GM23338 (cell line): ENCODE results near the gene EEF2K. TPM values are rescaled to one million over a fixed set of nuclear protein-coding genes. Genes with fewer than 3 reads are reported as not detected.

Experiments used
- ATAC-seq: fragments of 200-7000 bp; cut with Tn5 transposase; 3 replicates; pipeline ENCODE4 v1.9.1; 2020
- DNase-seq: peaks from one replicate; pipeline ENCODE4 v3.0.0-alpha.2; 2015; ENCODE audit warnings: low spot score
- H2AFZ ChIP-seq: fragments of 200-600 bp; sonication (generic); 2 replicates; pipeline ENCODE4 v1.8.0; 2016; ENCODE audit warnings: antibody characterized with exemption, mild to moderate bottlenecking, moderate library complexity
- H3F3A ChIP-seq: fragments of 200-600 bp; sonication (generic); replicated peaks from 2 replicates; pipeline ENCODE4 v1.8.0; 2017; ENCODE audit warnings: antibody characterized with exemption, mixed run types, low read depth
- H3K27ac ChIP-seq: fragments of 200-600 bp; sonication (generic); 2 replicates; pipeline ENCODE4 v1.6.1; 2016; ENCODE audit warnings: low read depth
- H3K27me3 ChIP-seq: fragments of 200-600 bp; sonication (generic); 2 replicates; pipeline ENCODE4 v1.8.0; 2016; ENCODE audit warnings: mild to moderate bottlenecking, mixed run types, moderate library complexity; ENCODE audit not compliant: insufficient read depth
- H3K36me3 ChIP-seq: fragments of 200-600 bp; sonication (generic); 2 replicates; pipeline ENCODE4 v1.8.0; 2016; ENCODE audit warnings: mild to moderate bottlenecking; ENCODE audit not compliant: insufficient read depth
- H3K4me1 ChIP-seq: fragments of 200-600 bp; sonication (generic); 2 replicates; pipeline ENCODE4 v1.8.0; 2016; ENCODE audit warnings: mild to moderate bottlenecking, moderate library complexity; ENCODE audit not compliant: insufficient read depth
- H3K4me2 ChIP-seq: fragments of 200-600 bp; sonication (generic); 2 replicates; pipeline ENCODE4 v1.7.1; 2017; ENCODE audit warnings: mixed run types
- H3K4me3 ChIP-seq: fragments of 200-600 bp; sonication (generic); 2 replicates; pipeline ENCODE4 v1.6.1; 2016; ENCODE audit warnings: mixed run types
- H3K79me2 ChIP-seq: fragments of 200-600 bp; sonication (generic); replicated peaks from 2 replicates; pipeline ENCODE4 v1.8.0; 2017; ENCODE audit warnings: mild to moderate bottlenecking; ENCODE audit not compliant: insufficient read depth
- H3K9me2 ChIP-seq: fragments of 200-600 bp; sonication (generic); 2 replicates; pipeline ENCODE4 v1.8.0; 2017; ENCODE audit not compliant: insufficient read depth
- H4K20me1 ChIP-seq: fragments of 200-600 bp; sonication (generic); replicated peaks from 2 replicates; pipeline ENCODE4 v1.8.0; 2017; ENCODE audit warnings: mild to moderate bottlenecking; ENCODE audit not compliant: insufficient read depth
- H3K27ac Mint-ChIP-seq: 2 replicates; pipeline ENCODE4 v1.8.0; 2020; ENCODE audit warnings: inconsistent platforms, mild to moderate bottlenecking, moderate library complexity, mixed read lengths
- H3K27me3 Mint-ChIP-seq: 3 replicates; pipeline ENCODE4 v1.8.0; 2022; ENCODE audit warnings: low read depth, mild to moderate bottlenecking, moderate library complexity, mixed read lengths, inconsistent platforms; ENCODE audit not compliant: insufficient read depth, poor library complexity
- H3K36me3 Mint-ChIP-seq: 3 replicates; pipeline ENCODE4 v1.8.0; 2021; ENCODE audit warnings: low read depth, mild to moderate bottlenecking, inconsistent platforms, moderate library complexity, mixed read lengths
- H3K4me1 Mint-ChIP-seq: 3 replicates; pipeline ENCODE4 v1.8.0; 2020; ENCODE audit warnings: mild to moderate bottlenecking, inconsistent platforms, mixed read lengths
- H3K4me3 Mint-ChIP-seq: 3 replicates; pipeline ENCODE4 v1.8.0; 2021; ENCODE audit warnings: moderate library complexity, mild to moderate bottlenecking, inconsistent platforms, mixed read lengths
- H3K9me3 Mint-ChIP-seq: 3 replicates; pipeline ENCODE4 v1.8.0; 2020; ENCODE audit warnings: moderate library complexity, mild to moderate bottlenecking, inconsistent platforms, mixed read lengths
- CREB1 ChIP-seq: fragments of 250-450 bp; sonication (Bioruptor Pico); IDR thresholded peaks from 2 replicates; pipeline ENCODE4 v1.5.0; 2020; ENCODE audit warnings: low read depth, mild to moderate bottlenecking, moderate library complexity
- EZH2 ChIP-seq: fragments of 200-600 bp; sonication (generic); IDR thresholded peaks from one replicate; pipeline ENCODE4 v1.8.0; 2017; ENCODE audit warnings: antibody characterized with exemption, mild to moderate bottlenecking, low read depth; ENCODE audit not compliant: unreplicated experiment
- EZH2phosphoT487 ChIP-seq: fragments of 200-600 bp; sonication (generic); IDR thresholded peaks from one replicate; pipeline ENCODE4 v1.8.1; 2018; ENCODE audit warnings: antibody characterized with exemption; ENCODE audit not compliant: unreplicated experiment
- JUNB ChIP-seq: IDR thresholded peaks from one replicate; pipeline ENCODE4 v1.6.1; 2016; ENCODE audit warnings: antibody characterized with exemption; ENCODE audit not compliant: unreplicated experiment
- NANOG ChIP-seq: IDR thresholded peaks from 2 replicates; pipeline ENCODE4 v1.6.1; 2016; ENCODE audit warnings: antibody characterized with exemption, borderline replicate concordance
- POLR2AphosphoS5 ChIP-seq: IDR thresholded peaks from 2 replicates; pipeline ENCODE4 v1.6.1; 2016; ENCODE audit warnings: antibody characterized with exemption, low read depth
- REST ChIP-seq: IDR thresholded peaks from one replicate; pipeline ENCODE4 v1.6.1; 2018; ENCODE audit warnings: antibody characterized with exemption; ENCODE audit not compliant: unreplicated experiment
- STAT1 ChIP-seq: IDR thresholded peaks from one replicate; pipeline ENCODE4 v1.6.1; 2016; ENCODE audit warnings: antibody characterized with exemption; ENCODE audit not compliant: unreplicated experiment
- ZNF114 ChIP-seq: fragments of 250-450 bp; sonication (Bioruptor Pico); IDR thresholded peaks from 2 replicates; pipeline ENCODE4 v1.5.0; 2020; ENCODE audit warnings: mild to moderate bottlenecking, moderate library complexity
- ZNF331 ChIP-seq: fragments of 250-450 bp; sonication (Bioruptor Pico); IDR thresholded peaks from 2 replicates; pipeline ENCODE4 v1.5.0; 2020; ENCODE audit warnings: low read depth, mild to moderate bottlenecking, moderate library complexity
- polyA plus RNA-seq: library from polyadenylated mRNA; unstranded; fragments of >200 nt; fragmentation: Nextera tagmentation; extraction: Ambion mirVana; gene quantifications from 2 replicates; pipeline ENCODE4 v1.2.1, GENCODE V29; 2016
- total RNA-seq: library from RNA; depleted of rRNA; stranded (reverse); fragments of >200 nt; shearing (Covaris generic); gene quantifications from 2 replicates; pipeline ENCODE4 v1.2.3, GENCODE V29; 2014
- TF ChIP-seq, protein P1 (sequence below): fragments of 250-450 bp; sonication (Bioruptor Pico); IDR thresholded peaks from 2 replicates; pipeline ENCODE4 v1.5.0; 2020; ENCODE audit warnings: mild to moderate bottlenecking, moderate library complexity
- TF ChIP-seq, protein P2 (sequence below), 2 experiments: fragments of 200-600 bp in 1 of 2; sonication (generic) in 1 of 2; conservative IDR thresholded peaks; 2 replicates each; pipeline versions ENCODE4 v1.5.1 to v1.6.1; 2016 to 2017; ENCODE audit warnings: antibody characterized with exemption in 2 of 2, low read depth in 2 of 2, mild to moderate bottlenecking in 2 of 2, moderate library complexity in 1 of 2
- TF ChIP-seq, protein P3 (sequence below): IDR thresholded peaks from 2 replicates; pipeline ENCODE4 v1.6.1; 2016; ENCODE audit warnings: antibody characterized with exemption

EEF2K gene
- total and polyA plus RNA-seq, 2 experiments from 2014 or later = 5.4 to 23.9 TPM

- TF ChIP-seq NANOG (no peak), EZH2 (no peak), STAT1 (no peak), JUNB (no peak), REST (no peak), POLR2AphosphoS5 (no peak), ZNF331 (CRISPR knock-in tag) (no peak), ZNF114 (no peak), EZH2phosphoT487 (no peak), CREB1 (no peak)
- TF ChIP-seq, protein P1, sequence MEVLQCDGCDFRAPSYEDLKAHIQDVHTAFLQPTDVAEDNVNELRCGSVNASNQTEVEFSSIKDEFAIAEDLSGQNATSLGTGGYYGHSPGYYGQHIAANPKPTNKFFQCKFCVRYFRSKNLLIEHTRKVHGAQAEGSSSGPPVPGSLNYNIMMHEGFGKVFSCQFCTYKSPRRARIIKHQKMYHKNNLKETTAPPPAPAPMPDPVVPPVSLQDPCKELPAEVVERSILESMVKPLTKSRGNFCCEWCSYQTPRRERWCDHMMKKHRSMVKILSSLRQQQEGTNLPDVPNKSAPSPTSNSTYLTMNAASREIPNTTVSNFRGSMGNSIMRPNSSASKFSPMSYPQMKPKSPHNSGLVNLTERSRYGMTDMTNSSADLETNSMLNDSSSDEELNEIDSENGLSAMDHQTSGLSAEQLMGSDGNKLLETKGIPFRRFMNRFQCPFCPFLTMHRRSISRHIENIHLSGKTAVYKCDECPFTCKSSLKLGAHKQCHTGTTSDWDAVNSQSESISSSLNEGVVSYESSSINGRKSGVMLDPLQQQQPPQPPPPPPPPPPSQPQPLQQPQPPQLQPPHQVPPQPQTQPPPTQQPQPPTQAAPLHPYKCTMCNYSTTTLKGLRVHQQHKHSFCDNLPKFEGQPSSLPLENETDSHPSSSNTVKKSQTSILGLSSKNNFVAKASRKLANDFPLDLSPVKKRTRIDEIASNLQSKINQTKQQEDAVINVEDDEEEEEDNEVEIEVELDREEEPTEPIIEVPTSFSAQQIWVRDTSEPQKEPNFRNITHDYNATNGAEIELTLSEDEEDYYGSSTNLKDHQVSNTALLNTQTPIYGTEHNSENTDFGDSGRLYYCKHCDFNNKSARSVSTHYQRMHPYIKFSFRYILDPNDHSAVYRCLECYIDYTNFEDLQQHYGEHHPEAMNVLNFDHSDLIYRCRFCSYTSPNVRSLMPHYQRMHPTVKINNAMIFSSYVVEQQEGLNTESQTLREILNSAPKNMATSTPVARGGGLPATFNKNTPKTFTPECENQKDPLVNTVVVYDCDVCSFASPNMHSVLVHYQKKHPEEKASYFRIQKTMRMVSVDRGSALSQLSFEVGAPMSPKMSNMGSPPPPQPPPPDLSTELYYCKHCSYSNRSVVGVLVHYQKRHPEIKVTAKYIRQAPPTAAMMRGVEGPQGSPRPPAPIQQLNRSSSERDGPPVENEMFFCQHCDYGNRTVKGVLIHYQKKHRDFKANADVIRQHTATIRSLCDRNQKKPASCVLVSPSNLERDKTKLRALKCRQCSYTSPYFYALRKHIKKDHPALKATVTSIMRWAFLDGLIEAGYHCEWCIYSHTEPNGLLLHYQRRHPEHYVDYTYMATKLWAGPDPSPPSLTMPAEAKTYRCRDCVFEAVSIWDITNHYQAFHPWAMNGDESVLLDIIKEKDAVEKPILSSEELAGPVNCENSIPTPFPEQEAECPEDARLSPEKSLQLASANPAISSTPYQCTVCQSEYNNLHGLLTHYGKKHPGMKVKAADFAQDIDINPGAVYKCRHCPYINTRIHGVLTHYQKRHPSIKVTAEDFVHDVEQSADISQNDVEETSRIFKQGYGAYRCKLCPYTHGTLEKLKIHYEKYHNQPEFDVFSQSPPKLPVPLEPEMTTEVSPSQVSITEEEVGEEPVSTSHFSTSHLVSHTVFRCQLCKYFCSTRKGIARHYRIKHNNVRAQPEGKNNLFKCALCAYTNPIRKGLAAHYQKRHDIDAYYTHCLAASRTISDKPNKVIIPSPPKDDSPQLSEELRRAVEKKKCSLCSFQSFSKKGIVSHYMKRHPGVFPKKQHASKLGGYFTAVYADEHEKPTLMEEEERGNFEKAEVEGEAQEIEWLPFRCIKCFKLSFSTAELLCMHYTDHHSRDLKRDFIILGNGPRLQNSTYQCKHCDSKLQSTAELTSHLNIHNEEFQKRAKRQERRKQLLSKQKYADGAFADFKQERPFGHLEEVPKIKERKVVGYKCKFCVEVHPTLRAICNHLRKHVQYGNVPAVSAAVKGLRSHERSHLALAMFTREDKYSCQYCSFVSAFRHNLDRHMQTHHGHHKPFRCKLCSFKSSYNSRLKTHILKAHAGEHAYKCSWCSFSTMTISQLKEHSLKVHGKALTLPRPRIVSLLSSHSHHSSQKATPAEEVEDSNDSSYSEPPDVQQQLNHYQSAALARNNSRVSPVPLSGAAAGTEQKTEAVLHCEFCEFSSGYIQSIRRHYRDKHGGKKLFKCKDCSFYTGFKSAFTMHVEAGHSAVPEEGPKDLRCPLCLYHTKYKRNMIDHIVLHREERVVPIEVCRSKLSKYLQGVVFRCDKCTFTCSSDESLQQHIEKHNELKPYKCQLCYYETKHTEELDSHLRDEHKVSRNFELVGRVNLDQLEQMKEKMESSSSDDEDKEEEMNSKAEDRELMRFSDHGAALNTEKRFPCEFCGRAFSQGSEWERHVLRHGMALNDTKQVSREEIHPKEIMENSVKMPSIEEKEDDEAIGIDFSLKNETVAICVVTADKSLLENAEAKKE (CRISPR knock-in tag) = no peak
- TF ChIP-seq, protein P2, sequence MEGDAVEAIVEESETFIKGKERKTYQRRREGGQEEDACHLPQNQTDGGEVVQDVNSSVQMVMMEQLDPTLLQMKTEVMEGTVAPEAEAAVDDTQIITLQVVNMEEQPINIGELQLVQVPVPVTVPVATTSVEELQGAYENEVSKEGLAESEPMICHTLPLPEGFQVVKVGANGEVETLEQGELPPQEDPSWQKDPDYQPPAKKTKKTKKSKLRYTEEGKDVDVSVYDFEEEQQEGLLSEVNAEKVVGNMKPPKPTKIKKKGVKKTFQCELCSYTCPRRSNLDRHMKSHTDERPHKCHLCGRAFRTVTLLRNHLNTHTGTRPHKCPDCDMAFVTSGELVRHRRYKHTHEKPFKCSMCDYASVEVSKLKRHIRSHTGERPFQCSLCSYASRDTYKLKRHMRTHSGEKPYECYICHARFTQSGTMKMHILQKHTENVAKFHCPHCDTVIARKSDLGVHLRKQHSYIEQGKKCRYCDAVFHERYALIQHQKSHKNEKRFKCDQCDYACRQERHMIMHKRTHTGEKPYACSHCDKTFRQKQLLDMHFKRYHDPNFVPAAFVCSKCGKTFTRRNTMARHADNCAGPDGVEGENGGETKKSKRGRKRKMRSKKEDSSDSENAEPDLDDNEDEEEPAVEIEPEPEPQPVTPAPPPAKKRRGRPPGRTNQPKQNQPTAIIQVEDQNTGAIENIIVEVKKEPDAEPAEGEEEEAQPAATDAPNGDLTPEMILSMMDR (conservative IDR thresholded peaks at IDR 0.05; ENCODE audit: low read depth in 2 of 2) = no peak
- TF ChIP-seq, protein P3, sequence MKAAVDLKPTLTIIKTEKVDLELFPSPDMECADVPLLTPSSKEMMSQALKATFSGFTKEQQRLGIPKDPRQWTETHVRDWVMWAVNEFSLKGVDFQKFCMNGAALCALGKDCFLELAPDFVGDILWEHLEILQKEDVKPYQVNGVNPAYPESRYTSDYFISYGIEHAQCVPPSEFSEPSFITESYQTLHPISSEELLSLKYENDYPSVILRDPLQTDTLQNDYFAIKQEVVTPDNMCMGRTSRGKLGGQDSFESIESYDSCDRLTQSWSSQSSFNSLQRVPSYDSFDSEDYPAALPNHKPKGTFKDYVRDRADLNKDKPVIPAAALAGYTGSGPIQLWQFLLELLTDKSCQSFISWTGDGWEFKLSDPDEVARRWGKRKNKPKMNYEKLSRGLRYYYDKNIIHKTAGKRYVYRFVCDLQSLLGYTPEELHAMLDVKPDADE = no peak
- Histone ChIP-seq H3K4me1 (no peaks in the 10 kb centered on the region), H2AFZ (no peak overlapping the region), H3K79me2 (peaks cover 43% of the 10 kb centered on the region), H3K36me3 (no peaks in the 10 kb centered on the region), H4K20me1 (0 out of 2 replicates have a peak, but pooled peaks cover 4% of the 10 kb centered on the region), H3K4me3 (no peak overlapping the region), H3F3A (no peaks in the 10 kb centered on the region), H3K27ac (0 out of 2 replicates have a peak overlapping the region, but pooled peaks have one; percentile 14), H3K9me2 (no peaks in the 10 kb centered on the region), H3K4me2 (no peak overlapping the region), H3K27me3 (no peaks in the 10 kb centered on the region)
- Mint-ChIP-seq H3K36me3 (peaks cover 21% of the 10 kb centered on the region), H3K9me3 (no peaks in the 10 kb centered on the region; the same call in 2 of the 3 replicates), H3K27ac (peak overlapping the region; percentile 84), H3K4me3 (no peak overlapping the region), H3K4me1 (no peaks in the 10 kb centered on the region), H3K27me3 (peaks cover 2% of the 10 kb centered on the region)
- peak; percentile 64 for ATAC-seq
- DNase-seq = peak; percentile 41
Observed at GRCh38 chr16:22217890-22218730, 12.0 kb downstream of the EEF2K start.
